ENCODE results near the gene NTSR1.

DNA sequence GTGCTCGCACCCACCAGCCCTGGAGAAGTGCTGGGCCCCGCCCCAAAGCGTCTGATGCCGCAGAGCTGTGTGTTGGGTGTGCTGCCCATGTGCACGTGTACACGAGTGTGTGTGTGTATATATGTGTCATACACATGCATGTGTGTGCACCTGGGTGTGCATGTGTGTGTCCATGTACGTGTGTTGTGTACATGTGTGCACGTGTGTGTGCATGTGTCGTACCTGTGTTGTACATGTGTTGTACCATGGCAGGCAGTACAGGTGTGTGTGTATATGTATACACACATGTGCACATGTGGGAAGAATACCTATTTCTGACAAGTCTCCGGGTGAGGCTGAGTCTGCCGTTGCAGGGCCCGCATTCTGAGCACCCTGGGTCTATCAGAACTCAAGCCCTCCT, 81.4 kb downstream of the NTSR1 start:
- no peak for TF ChIP-seq GABPA (IDR thresholded peaks at IDR 0.05; ENCODE audit: low read depth)
- no peak for TF ChIP-seq SPI1 (IDR thresholded peaks at IDR 0.05; ENCODE audit: borderline replicate concordance, low read depth)
- no peak for TF ChIP-seq CTCF (IDR thresholded peaks at IDR 0.05; ENCODE audit: insufficient read depth, low read length)
- TF ChIP-seq POLR2AphosphoS5 (IDR thresholded peaks at IDR 0.05; ENCODE audit: low read depth), result no peak
- no peak for TF ChIP-seq REST (IDR thresholded peaks at IDR 0.05; ENCODE audit: insufficient replicate concordance, low read depth)
